GM20000 (cell line): ENCODE results near the gene CELF2.

ENCODE experiments used
- DNase-seq: peaks from one replicate; pipeline ENCODE4 v3.0.0; 2012; ENCODE audit warnings: low spot score
- CTCF ChIP-seq: IDR thresholded peaks from 2 replicates; pipeline ENCODE4 v1.5.1; 2012; ENCODE audit warnings: mild to moderate bottlenecking, control low read depth; ENCODE audit errors: extremely low read depth, missing control alignments

CELF2 gene

DNA sequence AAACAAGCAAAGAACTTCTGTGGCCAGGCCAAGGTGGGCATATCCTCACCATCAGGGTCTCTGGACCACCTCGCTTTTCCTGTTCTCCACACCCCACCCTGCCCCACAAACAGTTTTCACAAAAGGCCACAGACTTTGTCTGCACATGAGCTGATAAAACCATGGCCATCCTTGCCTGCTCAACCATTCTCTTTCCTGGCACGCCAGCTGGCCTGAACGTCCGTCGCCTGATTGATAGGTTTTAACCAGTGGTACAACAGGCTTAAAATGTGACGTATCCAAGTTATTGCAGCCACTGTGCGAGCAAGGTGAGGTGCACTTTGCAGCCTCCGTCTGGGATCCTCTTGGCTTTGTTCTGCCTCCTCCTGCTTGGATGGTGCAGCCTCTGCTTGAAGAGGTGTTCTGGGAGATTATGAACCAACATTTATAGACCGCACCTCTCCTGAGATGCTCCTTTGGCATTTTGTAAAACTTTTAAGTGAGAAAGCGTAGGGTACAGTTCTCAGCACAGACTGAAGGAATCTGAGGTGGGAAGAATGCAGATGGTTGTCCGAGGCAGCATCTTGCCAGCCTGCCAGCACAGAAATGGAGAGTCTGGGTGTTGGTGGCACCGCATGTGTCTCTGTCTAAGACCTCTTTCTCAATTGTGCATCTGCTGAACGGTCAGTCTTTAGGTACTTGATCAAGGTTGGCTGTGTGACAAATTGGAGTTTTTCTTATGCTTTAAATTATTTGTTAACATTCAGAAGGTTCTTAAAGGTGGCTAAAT is 288.3 kb downstream of the CELF2 start:
- no peak for DNase-seq
- no peak for TF ChIP-seq CTCF

GRCh38 chr10:11307004-11307403 is 289.3 kb downstream of the CELF2 start:
- TF ChIP-seq CTCF = no peak
- DNase-seq = no peak

GRCh38 chr10:11307937-11308336 is 290.3 kb downstream of the CELF2 start:
- DNase-seq = no peak
- TF ChIP-seq CTCF = no peak

- TF ChIP-seq CTCF = no peak
These were observed 293.4 kb downstream of the CELF2 start for GRCh38 chr10:11311027-11311426.

GRCh38 chr10:11313463-11313862 is 295.8 kb downstream of the CELF2 start:
- no peak for TF ChIP-seq CTCF
- no peak for DNase-seq

More at GRCh38 chr10:11311027-11311426, 293.4 kb downstream of the CELF2 start:
- DNase-seq = no peak

DNA sequence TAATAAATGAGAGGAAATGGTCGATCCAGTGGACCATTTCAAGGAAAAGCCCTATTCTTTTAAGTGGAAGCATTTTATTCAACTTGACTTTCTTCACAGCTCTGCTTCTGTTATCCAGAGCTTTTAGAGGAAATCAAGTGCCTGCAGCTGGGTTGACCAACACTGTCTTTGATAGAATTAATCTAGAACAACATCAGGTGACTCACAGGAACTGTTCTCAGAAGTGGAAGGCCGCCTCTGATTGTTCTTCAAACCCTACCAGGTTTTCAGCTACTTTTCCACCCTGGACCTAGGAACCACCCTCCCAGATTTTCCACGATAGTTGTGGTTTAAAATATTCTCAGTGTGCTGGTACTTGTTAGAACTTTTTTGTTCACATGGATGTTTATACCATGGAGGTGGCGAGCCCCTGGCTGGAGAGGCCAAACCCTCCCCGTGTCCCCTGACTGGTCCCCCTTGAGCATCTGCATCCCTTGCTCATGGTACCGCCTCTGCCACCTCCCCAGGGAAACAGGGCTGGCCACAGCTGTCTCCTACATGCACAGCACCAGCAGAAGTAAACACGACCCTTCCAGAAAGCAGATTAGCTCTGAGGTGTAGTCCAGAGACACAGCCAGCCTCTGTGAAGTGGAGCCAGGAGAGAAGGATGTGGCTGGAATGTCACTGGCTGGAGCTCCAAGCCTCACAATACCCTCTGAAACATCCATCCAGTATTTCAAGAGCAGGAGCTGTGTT is 300.4 kb downstream of the CELF2 start:
- TF ChIP-seq CTCF = no peak
- DNase-seq = no peak

DNA sequence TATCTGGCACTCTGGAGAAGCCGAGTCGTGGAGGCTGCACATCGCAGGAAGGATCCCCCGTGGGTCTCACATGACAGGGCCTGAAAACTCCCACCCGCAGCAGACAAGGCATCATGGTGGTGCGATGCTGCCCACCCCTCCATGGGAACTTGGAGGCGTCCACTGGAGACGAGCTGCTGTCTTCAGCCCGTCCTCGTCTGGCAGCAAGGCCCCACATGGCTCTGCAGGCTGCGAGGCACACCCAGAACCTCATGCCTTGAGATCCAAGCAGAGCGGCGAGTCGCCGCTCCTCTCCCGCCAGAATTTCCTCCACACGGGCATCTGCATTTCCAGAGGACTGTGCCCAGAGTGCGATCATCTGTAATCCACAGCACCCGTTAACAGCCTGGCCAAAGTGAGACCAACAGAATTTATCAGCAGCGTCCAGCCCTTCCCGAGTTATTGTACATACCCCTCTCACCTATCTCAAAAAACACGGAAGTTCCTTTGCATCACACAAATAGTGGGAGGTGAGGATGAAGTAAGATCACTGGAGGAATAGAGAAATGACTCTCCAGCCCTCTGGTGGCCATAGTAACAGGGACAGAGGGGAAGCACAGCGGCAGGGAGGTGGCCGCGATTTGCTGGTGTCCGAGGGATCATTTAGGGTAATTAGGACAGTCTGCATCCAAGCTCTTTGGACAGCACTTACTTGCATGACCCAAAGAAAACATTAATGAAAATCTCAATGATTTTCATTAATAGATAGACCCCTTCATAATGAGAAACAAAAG is 301.3 kb downstream of the CELF2 start:
- TF ChIP-seq CTCF = no peak
- DNase-seq = no peak
